ENCODE measurements around the gene TUT7. TPM values are rescaled to one million over a fixed set of nuclear protein-coding genes. Genes with fewer than 3 reads are reported as not detected.

TUT7 gene
- total RNA-seq, 1 donor, result 15.9 TPM

- no peak for DNase-seq (ENCODE audit: low read depth in 2 of 3, low spot score in 2 of 3)
Measured at GRCh38 chr9:86272221-86272620, 82.0 kb downstream of the TUT7 start.

- DNase-seq (ENCODE audit: low read depth in 2 of 3, low spot score in 2 of 3), result no peak
Measured at GRCh38 chr9:86263876-86264275, 90.3 kb downstream of the TUT7 start.

GRCh38 chr9:86262492-86262891, 91.7 kb downstream of the TUT7 start:
- no peak for DNase-seq (ENCODE audit: low read depth in 2 of 3, low spot score in 2 of 3)

DNA sequence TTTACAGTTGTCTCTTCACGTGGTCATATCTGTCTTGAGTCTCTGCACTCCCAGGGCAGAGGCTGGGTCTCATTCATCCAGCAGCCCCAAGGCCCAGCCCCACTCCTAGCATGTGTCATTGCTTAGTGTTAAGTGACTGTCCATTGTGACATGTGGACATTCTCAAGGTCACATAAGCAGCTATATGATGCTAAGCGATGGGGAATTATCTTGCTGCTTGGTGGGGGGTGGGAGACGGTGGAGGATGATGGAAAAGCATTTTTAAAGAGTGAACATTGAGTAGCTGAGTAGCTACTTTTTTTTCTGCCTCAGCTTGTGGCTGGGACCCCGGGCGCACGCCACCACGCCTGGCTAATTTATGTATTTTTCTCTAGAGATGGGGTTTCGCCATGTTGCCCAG, 94.7 kb downstream of the TUT7 start, which contains the start of gene C9orf153:
Gene C9orf153 (minus strand): TSS at position 101 of the 400 bp plus-strand sequence. CDS start 30,054 bp downstream, outside the sequence.
- DNase-seq (ENCODE audit: low read depth in 2 of 3, low spot score in 2 of 3), result no peak

DNA sequence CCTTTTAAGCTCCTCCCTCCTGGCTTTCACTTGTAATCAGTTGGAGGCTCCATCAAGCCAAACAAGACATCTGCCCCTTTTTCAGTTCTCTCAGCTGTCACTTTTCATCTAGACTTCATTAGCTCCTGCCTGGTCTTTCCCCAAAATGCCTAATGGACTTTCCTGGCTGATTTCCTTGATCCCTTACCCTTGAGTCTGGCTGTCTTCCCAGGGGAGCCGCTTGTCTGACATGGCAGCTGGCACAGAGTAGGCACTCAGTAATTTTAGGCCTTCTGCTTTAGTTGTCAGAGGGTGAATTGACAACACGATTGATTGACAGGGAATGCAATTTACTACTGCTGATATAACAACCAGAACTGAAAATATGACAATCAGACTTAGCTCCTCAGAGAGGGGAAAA, 96.8 kb downstream of the TUT7 start:
- DNase-seq (ENCODE audit: low read depth in 2 of 3, low spot score in 2 of 3), result no peak

- no peak for DNase-seq (ENCODE audit: low read depth in 2 of 3, low spot score in 2 of 3)
Measured at GRCh38 chr9:86256653-86257052, 97.6 kb downstream of the TUT7 start.

DNA sequence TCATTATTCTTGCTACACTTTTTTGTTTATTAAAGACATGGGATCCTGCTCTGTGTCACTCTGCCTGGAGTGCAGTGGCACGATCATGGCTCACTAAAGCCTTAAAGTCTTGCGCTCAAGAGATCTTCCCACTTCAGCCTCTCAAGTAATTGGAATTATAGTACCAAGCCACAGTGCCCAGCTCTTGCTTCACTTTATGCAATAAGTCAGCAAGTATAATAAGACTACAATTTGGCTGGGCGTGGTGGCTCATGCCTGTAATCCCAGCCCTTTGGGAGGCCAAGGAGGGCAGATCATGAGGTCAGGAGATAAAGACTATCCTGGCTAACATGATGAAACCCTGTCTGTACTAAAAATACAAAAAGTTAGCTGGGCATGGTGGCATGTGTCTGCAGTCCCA, 100.6 kb downstream of the TUT7 start:
- no peak for DNase-seq (ENCODE audit: low read depth in 2 of 3, low spot score in 2 of 3)

GRCh38 chr9:86252870-86253269, 101.3 kb downstream of the TUT7 start:
- DNase-seq (ENCODE audit: low read depth in 2 of 3, low spot score in 2 of 3), result peak in 1 of 3 donors; percentile 6

GRCh38 chr9:86250123-86250522, 104.1 kb downstream of the TUT7 start:
- no peak for DNase-seq (ENCODE audit: low read depth in 2 of 3, low spot score in 2 of 3)

- no peak for DNase-seq (ENCODE audit: low read depth in 2 of 3, low spot score in 2 of 3)
Measured at GRCh38 chr9:86248746-86249145, 105.5 kb downstream of the TUT7 start.

DNA sequence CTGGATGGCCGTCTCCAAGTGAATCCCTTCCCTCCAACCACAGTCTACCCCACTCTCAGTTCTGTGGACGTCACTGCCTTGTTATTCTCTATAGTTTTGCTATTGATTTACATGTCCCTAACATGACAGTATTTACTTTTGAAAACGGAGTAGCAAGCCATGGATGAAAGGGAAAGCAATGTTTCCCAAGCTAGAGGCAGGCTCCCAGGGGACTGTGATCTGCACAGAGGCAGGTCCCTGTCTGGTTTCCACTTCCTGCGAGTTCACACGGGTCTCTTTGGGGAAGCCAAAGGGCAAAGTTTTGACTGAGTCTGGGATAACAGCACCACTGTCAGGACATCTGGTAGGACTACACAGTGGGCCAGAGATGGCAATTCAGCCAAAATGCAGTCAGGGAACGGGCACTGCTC, 107.5 kb downstream of the TUT7 start:
- DNase-seq (ENCODE audit: low read depth in 2 of 3, low spot score in 2 of 3), result no peak

- DNase-seq (ENCODE audit: low read depth in 2 of 3, low spot score in 2 of 3), result no peak
Measured at GRCh38 chr9:86242071-86242470, 112.1 kb downstream of the TUT7 start.

DNA sequence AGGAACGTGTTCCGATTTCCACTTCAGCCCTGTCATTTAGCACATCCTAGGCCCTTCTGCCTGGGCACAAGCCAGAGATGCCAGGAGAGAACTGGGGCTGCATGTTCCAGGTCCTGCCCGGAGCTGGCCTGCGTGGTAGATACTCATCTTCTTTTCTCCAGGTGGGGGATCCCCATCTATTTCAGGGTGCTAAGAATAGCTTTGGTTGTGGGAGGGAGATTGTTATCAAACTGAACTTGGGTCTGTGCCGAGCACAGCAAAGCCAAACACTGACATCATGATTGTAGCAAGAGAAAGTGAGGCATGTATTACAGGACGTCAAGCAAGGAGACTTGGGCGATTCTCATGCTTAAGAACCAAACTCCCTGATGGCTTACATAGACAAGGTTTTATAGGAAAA, 113.0 kb downstream of the TUT7 start:
- DNase-seq (ENCODE audit: low read depth in 2 of 3, low spot score in 2 of 3), result no peak

DNA sequence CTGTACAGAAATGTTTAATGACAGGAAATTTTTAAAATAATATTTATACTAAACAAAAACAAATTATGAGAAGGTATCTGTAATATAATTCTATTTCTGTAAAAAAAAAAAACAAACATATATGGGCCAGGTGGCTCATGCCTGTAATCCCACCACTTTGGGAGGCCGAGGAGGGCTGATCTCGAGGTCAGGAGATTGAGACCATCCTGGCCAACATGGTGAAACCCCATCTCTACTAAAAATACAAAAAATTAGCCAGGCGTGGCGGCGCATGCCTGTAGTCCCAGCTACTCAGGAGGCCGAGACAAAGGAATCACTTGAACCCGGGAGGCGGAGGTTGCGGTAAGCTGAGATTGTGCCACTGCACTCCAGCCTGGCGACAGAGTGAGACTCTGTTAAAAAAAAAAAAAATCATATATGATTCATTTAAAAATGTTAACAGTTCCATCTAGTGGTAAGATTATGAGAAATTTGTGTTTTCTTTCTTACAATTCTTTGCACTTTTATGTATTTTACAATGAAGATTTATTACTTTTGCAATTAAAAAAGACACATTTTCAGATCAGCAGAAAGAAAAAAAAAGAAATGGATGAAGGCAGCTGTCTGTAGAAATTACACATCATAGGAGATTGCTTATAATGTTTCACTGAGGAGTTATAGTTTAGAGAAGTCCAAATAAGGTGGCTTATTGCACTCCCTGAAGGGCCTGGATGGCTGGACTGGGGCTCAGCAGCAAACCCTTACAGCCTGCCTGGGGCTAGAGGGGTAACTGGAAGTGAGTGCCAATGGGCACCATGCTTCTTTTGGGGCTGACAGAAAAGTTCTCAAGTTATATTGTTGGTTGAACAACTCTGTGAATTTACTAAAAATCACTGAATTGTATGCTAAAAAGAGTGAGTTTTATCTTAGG, 115.1 kb downstream of the TUT7 start:
- DNase-seq (ENCODE audit: low read depth in 2 of 3, low spot score in 2 of 3), result peak in 1 of 3 donors; percentile 19

Small RNA genes lying within 50 kb of the gene (small RNA-seq; reads per million reads assigned to genes)
- gene RN7SKP264, result not detected

Other genes starting within 250 kb of the TUT7 start
- 0.81 TPM for gene C9orf153, start 94.8 kb downstream of the TUT7 start, total RNA-seq
- gene ISCA1, start 71.9 kb downstream of the TUT7 start, total RNA-seq, result 17.5 TPM

All from hematopoietic multipotent progenitor cell (in vitro differentiated cells).